GM21526 (cell line): ENCODE measurements around the gene ZNF609.

ENCODE experiments used
- ATAC-seq: cut with Tn5 transposase; IDR thresholded peaks from one replicate; pipeline ENCODE4 v1.9.1; 2021; ENCODE audit warnings: moderate library complexity; ENCODE audit not compliant: unreplicated experiment, low FRiP score

The ZNF609 gene

DNA sequence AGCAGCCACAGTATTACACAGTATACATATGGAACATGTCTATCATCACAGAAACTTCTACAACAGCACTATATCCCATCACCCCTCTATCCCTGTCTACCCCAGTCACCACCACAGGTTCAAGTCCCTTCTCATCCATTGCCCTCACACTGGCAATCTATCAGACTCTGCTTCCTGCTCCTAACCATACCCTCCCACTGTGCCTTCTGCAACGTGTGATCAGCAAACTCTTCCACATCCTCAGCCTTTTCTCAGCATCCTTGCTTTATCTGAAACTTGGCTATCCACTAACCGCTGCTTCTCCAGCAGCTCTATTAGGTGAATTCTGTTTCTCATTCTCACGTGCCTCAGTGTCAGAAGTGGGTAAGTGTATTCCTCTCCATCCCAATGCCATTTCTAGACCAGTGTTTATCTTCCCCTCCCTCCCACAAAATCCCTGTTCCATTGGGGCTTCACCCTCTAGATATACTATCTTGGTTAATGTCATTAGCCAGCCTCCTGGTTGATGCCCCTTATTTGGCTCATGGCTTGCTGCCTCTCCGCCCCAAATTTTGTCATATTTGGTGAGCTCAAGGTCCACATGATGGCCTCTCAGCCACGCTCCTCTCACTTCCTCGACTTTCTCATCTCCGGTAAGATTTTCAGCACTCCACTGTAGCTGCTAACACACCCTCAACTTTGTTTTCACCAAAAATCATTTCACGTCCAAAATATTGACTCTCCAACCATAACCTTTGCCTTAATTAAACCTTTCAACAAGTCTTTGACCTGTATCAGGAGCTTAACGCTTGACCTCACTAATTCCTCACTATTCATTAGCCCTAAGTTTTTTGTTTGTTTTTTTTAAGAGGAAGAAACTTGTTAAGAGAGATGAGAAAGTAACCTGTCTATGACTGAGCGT is 245.9 kb downstream of the ZNF609 start:
- ATAC-seq, result no peak

DNA sequence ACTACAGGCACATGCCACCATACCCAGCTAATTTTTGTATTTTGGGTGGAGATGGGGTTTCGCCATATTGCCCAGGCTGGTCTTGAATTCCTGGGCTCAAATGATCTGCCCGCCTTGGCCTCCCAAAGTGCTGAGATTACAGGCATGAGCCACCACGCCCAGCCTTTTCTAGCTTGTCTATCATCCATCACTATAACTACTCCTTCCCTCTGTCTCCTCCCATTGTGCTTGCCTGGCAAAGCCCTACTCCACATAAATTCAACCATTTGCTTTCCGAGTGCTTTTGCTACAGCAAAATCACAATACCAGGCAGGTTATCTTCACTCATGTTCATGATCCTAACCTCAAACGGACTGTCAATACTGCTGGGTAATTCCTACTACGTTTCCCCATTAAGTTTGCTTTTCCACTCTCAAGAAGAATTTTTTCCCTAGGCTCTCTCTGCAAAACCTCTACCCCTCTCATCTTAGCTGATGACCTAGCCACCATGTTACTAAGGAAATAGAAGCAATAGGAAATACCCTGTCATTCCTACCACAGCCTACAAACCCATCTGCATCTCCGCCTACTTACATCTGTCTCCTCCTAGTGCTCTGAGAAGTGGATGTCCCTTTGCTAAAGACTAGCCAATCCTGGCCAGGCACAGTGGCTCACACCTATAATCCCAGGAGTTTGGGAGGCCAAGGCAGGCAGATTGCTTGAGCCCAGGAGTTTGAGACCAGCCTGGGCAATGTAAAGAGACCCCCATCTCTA is 250.5 kb downstream of the ZNF609 start:
- ATAC-seq, result no peak

DNA sequence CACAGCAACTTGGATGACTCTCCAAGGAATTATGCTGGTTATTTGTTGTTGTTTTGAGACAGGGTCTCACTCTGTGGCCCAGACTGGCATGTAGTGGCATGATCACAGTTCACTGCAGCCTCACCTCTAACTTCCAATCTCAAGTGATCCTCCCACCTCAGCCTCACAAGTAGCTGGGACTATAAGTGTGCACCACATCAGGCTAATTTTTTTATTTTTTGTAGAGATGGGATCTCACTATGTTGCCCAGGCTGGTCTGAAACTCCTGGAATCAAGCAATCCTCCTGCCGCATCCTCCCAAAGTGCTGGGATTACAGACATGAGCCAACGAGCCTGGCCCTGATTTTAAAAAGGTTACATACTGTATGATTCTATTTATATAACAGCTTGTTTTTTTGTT is 252.0 kb downstream of the ZNF609 start:
- ATAC-seq, result no peak

DNA sequence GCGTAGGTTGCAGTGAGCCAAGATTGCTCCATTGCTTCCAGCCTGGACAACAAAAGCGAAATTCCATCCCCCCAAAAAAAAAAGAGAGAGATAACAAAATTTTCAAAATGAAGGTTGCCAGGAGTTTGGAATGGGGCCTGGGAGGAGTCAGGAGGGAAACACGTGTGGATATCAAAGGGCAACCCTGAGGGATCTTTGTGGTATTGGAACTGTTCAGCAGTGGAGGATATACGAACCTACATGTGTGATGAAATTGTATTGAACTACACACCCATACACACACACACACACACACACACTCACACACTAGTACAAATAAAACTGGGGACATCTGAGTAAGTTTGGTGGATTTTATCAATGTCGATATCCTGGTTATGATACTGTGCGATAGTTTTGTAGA is 253.2 kb downstream of the ZNF609 start:
- no peak for ATAC-seq

DNA sequence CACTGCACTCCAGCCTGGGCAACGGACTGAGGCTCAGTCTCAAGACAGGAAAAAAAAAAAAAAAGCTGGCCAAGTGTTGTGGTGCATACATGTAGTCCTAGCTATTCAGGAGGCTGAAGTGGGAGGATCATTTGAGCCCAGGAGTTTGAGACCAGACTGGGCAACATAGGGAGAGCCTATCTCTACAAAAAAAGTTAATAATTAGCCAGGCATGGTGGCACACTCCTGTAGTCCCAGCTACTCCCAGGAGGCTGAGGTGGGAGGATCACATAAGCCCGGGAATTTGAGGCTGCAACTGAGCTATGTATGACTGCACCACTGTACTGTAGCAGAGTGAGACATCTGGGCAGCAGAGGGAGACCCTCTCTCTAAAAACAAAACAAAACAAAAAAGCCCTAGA is 256.1 kb downstream of the ZNF609 start:
- no peak for ATAC-seq

DNA sequence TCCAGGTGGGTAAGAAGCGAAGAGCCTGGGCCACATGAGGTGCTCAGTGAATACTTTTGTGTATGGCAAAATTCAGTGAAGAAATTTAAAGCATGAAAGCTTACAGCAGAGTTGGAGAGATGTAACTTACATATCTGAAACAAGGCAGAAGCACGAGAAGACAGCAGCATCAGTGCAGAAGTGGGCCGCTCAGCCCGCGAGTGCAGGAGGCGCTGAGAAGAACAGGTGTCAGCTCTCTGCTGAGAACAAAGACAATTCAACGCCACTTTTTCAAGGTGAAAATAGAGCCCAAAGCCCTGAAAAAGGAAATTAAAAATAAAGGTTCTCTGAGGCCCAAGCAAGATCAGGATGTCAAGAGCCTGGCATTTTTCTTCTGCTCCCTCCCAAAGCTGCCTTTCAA is 256.8 kb downstream of the ZNF609 start:
- ATAC-seq, result no peak

DNA sequence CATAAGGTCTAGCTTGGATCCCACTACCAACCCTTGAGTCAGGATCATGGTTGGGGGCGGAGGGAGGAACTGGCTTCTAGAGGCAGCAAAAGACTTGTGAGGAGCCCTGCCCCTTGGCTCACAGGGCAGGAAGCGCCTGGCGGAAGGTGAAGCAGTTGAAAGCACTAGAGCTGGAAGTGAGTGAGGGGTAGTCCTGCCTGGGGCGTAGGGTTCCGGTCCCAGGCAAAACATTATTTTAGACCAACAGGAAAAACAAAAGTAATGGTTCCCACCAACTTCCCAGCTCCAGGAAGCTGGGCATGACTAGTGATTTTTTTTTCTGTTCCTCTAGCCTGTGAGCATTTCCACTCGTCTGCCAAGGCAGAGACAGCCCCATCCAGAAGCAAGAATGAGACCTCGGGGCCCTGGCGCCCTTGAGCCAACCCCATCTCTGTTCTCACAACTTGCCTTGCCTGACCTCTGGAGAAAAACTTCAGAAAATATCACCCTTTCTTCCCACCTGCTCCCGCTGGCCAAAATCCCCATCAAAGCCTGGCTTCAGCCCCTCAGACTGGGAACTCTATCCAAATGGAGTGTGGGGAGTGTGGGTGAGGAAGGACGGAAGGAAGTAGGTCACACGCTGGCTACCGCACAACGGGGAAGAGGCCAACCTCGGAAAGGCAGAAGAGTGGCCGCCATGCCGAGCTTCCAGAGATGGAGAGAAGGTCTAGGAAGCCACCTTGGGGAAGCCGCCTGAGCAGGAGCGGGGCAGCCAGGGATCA is 257.5 kb downstream of the ZNF609 start:
- ATAC-seq, result no peak

DNA sequence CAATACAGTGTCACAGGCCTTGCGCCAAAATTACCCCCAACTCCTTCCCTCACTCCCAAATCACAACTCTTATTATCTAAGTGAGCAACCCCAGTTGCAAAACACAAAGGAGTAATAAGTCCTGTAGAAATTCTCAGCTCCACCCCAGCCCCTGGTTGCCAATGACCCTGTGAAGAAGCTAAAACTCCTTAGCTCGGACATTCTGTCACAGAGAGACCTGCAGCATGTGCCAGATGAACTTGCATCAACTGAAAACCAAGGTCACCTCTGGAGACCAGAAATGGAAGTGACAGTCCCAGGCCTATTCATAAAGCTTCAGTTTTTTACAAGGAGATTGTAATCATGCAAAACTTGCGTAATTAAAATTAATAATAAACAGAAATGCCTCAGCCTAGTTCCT is 259.8 kb downstream of the ZNF609 start:
- no peak for ATAC-seq

DNA sequence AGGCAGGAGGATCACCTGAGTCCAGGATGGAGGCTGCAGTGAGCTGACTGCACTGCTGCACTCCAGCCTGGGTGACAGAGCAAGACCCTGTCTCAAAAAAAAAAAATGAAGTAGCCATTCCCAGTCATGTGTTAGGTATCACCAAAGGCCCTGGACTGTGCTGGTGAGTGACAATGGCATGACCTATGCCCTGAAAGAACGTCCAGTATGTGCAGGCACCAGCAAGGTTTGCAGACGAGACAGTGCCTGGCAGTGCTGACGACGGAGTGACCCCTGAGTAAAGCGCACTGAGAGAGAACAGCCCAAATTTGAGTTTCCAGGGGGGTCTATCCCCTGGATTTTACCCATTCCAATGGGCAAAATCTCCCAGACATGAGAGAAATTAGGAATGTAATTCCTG is 269.8 kb downstream of the ZNF609 start:
- ATAC-seq, result no peak

DNA sequence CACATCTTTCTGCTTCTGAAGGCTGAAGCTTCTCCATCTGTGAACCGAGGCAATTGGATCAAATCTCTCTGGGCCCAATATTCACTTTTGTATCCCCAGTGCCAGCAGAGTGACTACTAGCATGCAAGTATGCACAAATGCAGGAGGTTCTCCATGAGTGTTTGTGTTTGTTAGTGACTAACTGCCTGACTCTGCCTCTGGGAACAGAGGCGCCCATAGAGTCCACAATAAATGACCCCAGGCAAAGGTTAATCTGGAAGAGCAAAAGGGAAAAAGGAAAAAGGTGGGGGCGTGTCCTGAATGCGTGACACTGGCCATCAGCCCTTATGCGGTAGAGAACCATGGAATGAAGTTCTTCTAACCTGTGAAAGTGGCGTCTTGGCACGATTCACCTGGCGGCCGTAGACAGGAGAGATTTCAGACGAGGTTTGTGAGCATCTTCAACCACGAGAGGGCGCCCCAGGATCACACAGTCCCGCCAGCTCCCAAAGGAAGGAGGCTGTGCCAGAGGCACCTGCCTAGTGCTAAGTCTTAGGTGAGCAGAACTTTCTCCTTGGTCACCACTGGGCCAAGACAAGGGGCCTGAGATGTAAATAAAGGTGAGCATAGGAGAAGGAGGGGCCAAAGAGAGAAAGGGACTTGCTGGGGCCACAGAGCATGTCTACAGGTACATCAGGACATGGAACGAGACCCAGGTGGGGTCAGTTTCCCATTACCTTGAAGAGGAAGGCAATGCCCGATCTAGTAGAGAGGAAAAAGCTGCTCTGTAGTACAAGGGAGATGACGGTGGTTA is 270.8 kb downstream of the ZNF609 start:
- ATAC-seq, result peak; percentile 62

DNA sequence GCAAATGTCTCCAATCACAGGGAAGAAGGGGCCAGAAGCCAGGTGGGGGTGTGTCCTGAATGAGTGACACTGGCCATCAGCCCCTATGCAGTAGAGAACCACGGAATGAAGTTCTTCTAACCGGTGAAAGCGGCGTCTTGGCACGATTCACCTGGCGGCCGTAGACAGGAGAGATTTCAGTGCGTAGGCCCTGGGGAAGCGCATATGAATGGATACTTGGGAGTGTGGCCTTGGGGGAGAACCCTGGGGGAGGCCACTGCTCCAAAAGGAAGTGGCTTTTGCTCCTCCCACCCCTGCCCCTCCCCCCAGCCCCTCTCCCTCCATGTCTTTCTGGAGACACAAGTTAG is 271.4 kb downstream of the ZNF609 start:
- ATAC-seq, result no peak

DNA sequence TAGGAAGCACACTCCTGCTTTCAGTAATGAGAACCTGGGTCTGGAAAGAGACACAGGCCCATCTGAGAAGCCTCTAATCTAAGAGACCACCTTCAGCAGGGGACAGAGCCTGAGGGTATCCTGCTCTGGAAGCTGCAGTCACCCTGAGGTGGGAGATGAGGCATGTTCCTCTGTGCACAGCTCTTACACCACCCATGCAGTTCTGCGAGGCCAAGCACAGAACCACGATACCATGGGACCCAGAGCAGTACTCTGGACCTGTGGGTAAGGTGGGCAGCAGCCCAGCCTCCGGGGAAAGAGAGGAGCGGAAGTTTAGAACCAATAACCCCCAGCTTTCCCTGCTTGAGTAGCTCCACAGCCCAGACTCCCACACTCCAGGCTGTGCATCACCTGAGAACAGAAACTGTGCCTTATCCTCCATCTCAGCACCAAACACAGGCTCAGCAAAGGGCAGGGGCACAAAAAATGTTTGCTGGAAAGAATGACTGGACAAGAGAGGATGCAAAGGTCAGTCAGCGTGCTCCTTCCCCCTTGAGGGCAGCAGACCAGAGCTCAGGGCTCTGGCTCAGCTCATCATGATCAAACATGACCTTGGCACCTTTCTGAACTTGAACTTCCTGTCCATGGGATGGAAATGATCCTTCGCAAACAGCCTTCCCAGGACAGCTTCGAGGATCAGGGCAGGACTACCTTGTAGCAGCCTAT is 271.9 kb downstream of the ZNF609 start:
- ATAC-seq, result no peak
